ENCODE measurements around the gene NAA30.

- TF ChIP-seq CTCF (IDR thresholded peaks at IDR 0.05) = no peak
- no peak for TF ChIP-seq EZH2phosphoT487 (IDR thresholded peaks at IDR 0.05)
- TF ChIP-seq EZH2 (IDR thresholded peaks at IDR 0.05) = no peak
These were observed 28.0 kb upstream of the NAA30 start for GRCh38 chr14:57362361-57362760.

Measured in neural progenitor cell (in vitro differentiated cells).